ENCODE results near the gene DSEL.

The DSEL gene

DNA sequence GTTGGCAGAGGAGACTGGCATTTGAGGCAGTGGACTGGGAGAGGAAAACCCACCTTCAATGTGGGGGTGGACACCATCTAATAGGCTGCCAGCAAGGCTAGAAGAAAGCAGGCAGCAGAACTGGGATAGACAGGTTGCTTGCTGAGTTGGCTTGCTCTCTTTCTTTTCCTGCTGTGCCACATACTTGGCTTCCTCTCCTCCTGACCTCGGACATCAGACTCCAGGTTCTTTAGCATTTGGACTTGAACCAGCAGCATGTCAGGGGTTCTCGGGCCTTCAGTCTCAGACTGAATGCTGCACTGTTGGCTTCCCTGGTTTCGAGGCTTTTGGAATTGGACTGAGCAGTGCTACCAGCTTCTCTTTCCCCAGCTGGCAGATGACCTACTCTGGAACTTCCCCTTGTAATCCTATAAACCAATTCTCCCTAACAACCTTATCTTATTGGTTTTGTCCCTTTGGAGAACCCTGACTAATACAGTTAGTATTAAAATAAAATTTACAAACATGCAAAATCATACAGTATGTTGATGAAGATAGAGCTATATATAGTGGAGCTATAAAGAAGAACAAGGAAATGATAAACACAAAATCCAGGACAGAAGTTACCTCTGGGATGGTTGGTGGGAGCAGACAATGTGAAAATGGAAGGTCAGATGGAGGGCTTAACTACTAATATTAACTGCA is 15.9 kb downstream of the DSEL start:
- no peak for DNase-seq

DNA sequence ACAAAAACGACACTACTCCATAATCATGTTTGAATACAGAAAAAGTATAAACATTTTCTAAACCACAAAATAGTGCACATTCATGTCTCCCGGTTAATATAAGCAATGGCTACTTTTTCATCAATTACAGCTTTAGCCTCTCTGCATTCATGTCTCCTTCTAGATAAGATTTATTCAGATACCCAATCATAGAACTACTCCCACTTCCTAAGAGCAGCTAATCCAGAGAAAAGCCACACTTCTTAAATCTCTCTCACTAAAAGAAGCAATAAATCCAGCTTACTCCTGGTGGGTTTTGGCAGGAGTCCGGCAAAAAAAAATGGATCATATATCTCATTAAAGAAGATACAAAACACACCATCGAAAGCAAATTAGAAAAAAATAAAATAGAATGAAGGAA is 20.1 kb downstream of the DSEL start:
- no peak for DNase-seq

DNA sequence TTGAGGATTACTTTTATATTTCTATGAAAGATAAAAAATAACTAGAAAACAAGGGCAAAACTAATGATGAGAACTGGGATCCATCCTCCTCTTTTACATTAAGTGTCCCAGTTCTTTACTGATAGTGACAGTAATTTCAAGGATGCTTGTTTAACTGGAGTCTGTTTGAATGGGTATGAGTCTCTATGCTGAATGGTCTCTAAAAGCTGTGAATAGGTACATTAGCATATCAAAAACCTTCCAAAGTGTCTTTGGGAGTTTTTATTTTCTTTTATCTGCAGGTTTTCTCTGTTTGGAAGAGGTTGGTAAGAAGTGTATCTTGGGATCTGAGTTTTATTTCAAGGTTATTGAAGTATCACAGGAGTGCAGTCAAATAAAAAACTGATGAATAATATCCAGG is 30.0 kb downstream of the DSEL start:
- DNase-seq = no peak

DNA sequence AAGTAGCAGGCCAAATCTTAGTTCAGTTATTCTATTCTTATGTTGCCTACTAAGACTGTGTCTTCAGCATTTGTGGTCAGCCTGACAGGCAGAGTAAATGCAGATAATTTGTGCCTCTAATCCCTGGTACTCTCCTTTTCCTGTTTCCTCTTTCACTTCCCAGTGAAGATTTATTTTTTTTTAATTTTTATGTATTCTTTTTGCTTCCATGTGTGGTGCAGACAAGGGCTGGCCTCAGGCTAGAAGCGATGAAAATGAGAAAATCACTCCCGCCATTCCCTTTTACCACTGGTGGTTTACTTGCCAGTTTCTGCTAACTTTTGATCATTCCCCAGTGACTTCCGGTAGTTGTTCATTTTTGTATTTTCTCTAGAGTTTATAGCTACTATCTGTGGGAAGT is 30.9 kb downstream of the DSEL start:
- DNase-seq = no peak

GRCh38 chr18:67484458-67484857 is 32.1 kb downstream of the DSEL start:
- no peak for DNase-seq

GRCh38 chr18:67483952-67484351 is 32.6 kb downstream of the DSEL start:
- DNase-seq = no peak

DNA sequence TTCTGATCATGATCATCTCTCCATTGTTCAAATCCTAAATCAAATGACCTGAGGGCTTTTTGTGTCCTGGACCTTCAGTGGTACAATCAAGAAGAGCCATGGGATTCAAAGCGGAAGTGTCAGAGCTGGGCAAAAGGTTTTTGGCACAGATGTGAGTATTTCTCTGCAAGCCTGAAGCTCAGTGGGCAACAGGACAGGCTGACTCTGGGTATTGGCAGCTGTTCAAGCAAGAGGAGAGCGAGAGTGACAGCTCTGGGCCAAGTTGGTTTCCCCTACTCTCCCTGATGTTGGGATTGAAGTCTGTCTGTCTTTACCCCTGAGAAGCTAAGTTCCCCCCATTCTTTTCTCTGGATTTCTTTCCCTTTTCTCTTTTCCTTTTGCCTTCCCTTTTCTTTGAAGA is 33.3 kb downstream of the DSEL start:
- no peak for DNase-seq

DNA sequence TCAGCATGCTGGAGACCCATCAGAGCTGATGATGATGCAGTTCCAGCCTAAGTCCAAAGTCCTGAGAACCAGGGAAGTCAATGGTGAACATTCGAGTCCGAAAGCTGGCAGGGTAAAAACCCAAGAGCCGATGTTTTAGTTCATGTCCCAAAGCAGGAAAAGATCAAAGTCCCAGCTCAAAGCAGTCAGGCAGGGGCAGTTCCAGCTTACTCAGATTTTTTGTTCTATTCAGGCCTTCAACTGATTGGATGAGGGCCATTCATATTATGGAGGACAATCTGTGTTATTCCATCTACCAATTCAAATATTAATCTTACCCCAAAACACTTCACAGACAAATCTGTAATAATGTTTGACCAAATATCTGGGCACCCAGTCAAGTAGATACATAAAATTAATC is 38.3 kb downstream of the DSEL start:
- DNase-seq = no peak

DNA sequence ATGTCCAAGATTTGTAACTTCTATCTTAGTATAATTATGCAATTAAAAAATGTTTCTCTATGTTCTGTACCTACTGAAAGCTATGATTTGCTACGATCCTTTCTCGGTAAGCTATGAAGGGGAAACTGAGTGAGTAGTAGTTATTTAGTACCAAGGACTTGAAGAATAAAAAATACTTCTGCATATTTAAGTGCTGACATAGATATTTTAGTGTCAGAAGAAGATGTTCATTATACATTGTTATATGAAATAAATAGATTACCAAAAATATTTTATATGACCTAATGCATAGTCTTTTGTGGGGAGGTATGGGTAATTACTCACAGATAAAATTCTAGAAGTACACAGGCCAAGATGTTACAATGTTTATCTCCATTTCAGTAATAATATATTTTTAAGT is 39.0 kb downstream of the DSEL start:
- no peak for DNase-seq

GRCh38 chr18:67476585-67476984 is 39.9 kb downstream of the DSEL start:
- DNase-seq = no peak

- no peak for DNase-seq
Observed at GRCh38 chr18:67475673-67476072, 40.8 kb downstream of the DSEL start.

GRCh38 chr18:67468038-67468437 is 48.5 kb downstream of the DSEL start:
- DNase-seq = no peak

GRCh38 chr18:67467188-67467587 is 49.3 kb downstream of the DSEL start:
- DNase-seq = no peak

GRCh38 chr18:67464499-67464898 is 52.0 kb downstream of the DSEL start:
- no peak for DNase-seq

GRCh38 chr18:67463829-67464228 is 52.7 kb downstream of the DSEL start:
- DNase-seq = no peak

- DNase-seq = no peak
Observed at GRCh38 chr18:67456711-67457110, 59.8 kb downstream of the DSEL start.

All from T1000 (cell line).